ENCODE measurements around the gene ZNF410. TPM values are rescaled to one million over a fixed set of nuclear protein-coding genes. Genes with fewer than 3 reads are reported as not detected.

The ZNF410 gene
- total RNA-seq, 1 donor: 83.2 TPM

DNA sequence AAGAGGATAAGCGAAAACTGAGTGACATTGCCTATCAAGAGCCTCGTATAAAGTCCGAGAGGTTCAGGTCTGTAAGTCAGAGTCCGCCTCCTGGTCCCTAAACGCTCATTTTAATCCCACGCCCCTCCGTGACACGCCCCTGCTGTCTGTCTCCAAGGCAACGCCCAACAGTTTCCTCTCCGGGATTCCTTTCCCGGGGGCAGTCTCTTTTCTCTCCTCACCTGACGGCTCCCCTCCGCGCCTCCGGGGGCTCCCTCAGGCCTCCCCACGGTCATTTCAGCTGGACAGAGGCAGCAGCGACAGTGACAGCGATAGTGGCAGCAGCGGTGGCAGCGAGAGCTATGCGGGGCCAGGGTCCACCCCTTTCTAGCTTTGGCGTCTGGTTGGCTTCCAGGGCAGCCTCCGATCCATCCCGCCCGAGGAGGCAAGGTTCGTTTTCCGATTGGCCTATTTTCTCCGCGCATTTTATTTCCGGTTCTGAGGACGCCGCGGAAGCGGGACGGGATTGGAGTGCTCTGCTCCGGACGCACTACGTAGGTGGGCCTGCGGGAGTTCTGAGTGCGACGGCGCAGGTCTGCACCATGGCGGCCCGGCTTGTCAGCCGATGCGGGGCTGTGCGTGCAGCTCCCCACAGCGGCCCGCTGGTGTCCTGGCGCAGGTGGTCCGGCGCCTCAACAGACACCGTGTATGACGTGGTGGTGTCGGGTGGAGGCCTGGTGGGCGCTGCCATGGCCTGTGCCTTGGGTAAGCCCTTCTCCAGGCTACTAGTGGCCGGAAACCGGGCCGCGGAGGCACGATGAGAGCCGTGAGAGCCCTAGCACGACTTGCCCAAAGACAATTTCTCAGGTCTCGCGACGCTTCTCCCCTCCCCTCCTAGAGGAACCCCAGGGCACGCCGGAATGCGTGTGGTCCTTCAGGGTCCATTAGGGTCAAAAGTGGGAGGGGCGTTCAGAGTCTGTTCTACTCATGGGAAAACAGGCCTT lies 63.4 kb downstream of the ZNF410 start, which contains the start of the genes COQ6 and FAM161B:
TSS of gene COQ6 (plus strand) at position 551 of the 983 bp plus-strand sequence. CDS start at position 582, 31 bp downstream.
TSS of gene FAM161B (minus strand) at position 343 of the 983 bp plus-strand sequence. CDS start at position 275, 68 bp downstream.
- Histone ChIP-seq H3K36me3 (ENCODE audit: insufficient read depth, low read length) (peaks cover 4% of the 10 kb centered on the region), H3K9me3 (ENCODE audit: low read depth, low read length) (no peaks in the 10 kb centered on the region), H3K27me3 (ENCODE audit: insufficient read depth, low read length) (no peaks in the 10 kb centered on the region), H3K4me1 (ENCODE audit: insufficient read depth, low read length) (peaks cover 4% of the 10 kb centered on the region), H3K27ac (ENCODE audit: low read depth, low read length) (peak within 1 kb of the TSS; percentile 95), H3K79me2 (ENCODE audit: insufficient read depth, low read length) (peaks cover 19% of the 10 kb centered on the region), H3K4me3 (ENCODE audit: insufficient read depth, low read length) (peak within 1 kb of the TSS; percentile 100), H2AFZ (ENCODE audit: low read length) (peak within 1 kb of the TSS; percentile 99), H3K4me2 (ENCODE audit: insufficient read depth, low read length) (peak within 1 kb of the TSS; percentile 88), H4K20me1 (ENCODE audit: insufficient read depth, low read length) (no peaks in the 10 kb centered on the region)
- TF ChIP-seq, protein P1, sequence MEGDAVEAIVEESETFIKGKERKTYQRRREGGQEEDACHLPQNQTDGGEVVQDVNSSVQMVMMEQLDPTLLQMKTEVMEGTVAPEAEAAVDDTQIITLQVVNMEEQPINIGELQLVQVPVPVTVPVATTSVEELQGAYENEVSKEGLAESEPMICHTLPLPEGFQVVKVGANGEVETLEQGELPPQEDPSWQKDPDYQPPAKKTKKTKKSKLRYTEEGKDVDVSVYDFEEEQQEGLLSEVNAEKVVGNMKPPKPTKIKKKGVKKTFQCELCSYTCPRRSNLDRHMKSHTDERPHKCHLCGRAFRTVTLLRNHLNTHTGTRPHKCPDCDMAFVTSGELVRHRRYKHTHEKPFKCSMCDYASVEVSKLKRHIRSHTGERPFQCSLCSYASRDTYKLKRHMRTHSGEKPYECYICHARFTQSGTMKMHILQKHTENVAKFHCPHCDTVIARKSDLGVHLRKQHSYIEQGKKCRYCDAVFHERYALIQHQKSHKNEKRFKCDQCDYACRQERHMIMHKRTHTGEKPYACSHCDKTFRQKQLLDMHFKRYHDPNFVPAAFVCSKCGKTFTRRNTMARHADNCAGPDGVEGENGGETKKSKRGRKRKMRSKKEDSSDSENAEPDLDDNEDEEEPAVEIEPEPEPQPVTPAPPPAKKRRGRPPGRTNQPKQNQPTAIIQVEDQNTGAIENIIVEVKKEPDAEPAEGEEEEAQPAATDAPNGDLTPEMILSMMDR (IDR thresholded peaks at IDR 0.05; ENCODE audit: extremely low read depth, low read depth, low read length): no peak
- DNase-seq (ENCODE audit: insufficient read length, low spot score, missing footprints): peak; percentile 98

DNA sequence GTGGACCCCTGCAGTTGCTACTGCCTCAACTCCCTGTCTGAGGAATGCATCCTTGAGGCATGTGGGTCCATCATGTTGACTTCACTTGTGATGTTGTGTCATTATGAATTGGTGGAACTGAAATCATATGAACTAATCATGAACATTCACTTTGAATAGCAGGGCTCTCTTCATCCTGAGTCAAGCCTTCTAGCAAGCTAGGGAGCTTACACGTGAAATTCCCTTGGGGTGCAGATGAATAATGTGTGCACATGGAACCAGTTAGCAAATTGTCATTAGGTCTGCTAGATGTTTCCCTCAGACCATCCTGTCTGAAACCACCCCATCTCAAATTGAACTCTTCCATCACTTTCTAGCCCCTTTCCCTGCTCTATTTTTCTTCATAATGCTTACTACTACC lies 67.1 kb downstream of the ZNF410 start:
- Histone ChIP-seq H4K20me1 (ENCODE audit: insufficient read depth, low read length) (no peaks in the 10 kb centered on the region), H3K27ac (ENCODE audit: low read depth, low read length) (no peak overlapping the region), H3K9me3 (ENCODE audit: low read depth, low read length) (no peaks in the 10 kb centered on the region), H3K27me3 (ENCODE audit: insufficient read depth, low read length) (no peaks in the 10 kb centered on the region), H2AFZ (ENCODE audit: low read length) (no peak overlapping the region), H3K4me1 (ENCODE audit: insufficient read depth, low read length) (peaks cover 4% of the 10 kb centered on the region), H3K4me2 (ENCODE audit: insufficient read depth, low read length) (no peak overlapping the region), H3K4me3 (ENCODE audit: insufficient read depth, low read length) (no peak overlapping the region), H3K79me2 (ENCODE audit: insufficient read depth, low read length) (peaks cover 19% of the 10 kb centered on the region), H3K36me3 (ENCODE audit: insufficient read depth, low read length) (peaks cover 29% of the 10 kb centered on the region)
- DNase-seq (ENCODE audit: insufficient read length, low spot score, missing footprints): no peak
- TF ChIP-seq, protein P1 (IDR thresholded peaks at IDR 0.05; ENCODE audit: extremely low read depth, low read depth, low read length): no peak

DNA sequence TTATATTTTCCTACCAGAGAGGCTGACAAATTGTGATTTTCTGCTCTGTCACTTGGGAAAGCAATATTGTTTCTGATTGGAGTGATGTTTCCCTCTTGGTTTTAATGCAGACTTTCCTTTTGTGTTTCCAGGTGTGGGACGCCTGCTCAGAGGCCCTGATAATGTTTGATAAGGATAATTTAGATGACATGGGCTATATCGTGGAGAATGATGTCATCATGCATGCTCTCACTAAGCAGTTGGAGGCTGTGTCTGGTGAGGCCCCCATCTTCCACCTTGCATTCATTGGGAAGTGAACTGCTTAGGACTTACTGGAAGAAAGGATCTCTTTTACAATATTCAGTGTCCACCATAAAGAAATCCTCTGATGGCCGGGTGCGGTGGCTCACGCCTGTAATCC lies 69.0 kb downstream of the ZNF410 start:
- H3K27ac ChIP-seq (ENCODE audit: low read depth, low read length): no peak overlapping the region
- no peak overlapping the region for H3K4me2 ChIP-seq (ENCODE audit: insufficient read depth, low read length)
- H3K4me1 ChIP-seq (ENCODE audit: insufficient read depth, low read length): peaks cover 4% of the 10 kb centered on the region
- H3K4me3 ChIP-seq (ENCODE audit: insufficient read depth, low read length): no peak overlapping the region
- no peak for DNase-seq (ENCODE audit: insufficient read length, low spot score, missing footprints)
- TF ChIP-seq, protein P1 (IDR thresholded peaks at IDR 0.05; ENCODE audit: extremely low read depth, low read depth, low read length): no peak
- H4K20me1 ChIP-seq (ENCODE audit: insufficient read depth, low read length): no peaks in the 10 kb centered on the region
- H2AFZ ChIP-seq (ENCODE audit: low read length): no peak overlapping the region
- no peaks in the 10 kb centered on the region for H3K27me3 ChIP-seq (ENCODE audit: insufficient read depth, low read length)
- H3K36me3 ChIP-seq (ENCODE audit: insufficient read depth, low read length): peaks cover 47% of the 10 kb centered on the region
- H3K79me2 ChIP-seq (ENCODE audit: insufficient read depth, low read length): peaks cover 14% of the 10 kb centered on the region
- no peaks in the 10 kb centered on the region for H3K9me3 ChIP-seq (ENCODE audit: low read depth, low read length)

DNA sequence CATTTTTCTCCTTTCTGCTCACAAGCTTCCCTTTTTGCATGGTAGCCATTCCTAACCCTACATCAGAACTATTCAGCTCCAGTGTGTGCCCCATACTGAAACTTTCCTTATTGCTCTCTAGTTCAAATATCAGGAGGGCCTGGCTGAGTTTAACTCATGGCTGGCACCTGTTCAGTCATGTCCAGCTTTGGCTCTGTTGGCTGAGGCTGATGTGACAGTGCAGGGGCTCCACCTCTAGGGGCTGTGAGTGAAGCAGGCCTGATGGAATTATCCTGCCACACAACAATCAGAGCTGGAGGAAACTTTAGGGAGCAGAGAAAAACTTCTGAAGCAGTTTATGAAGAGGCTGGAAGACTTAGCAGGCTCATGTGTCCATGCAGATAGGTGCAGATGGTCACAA lies 71.9 kb downstream of the ZNF410 start:
- no peak for DNase-seq (ENCODE audit: insufficient read length, low spot score, missing footprints)
- TF ChIP-seq, protein P1 (IDR thresholded peaks at IDR 0.05; ENCODE audit: extremely low read depth, low read depth, low read length): no peak
- no peak overlapping the region for H3K27ac ChIP-seq (ENCODE audit: low read depth, low read length)
- H3K9me3 ChIP-seq (ENCODE audit: low read depth, low read length): no peaks in the 10 kb centered on the region
- no peaks in the 10 kb centered on the region for H3K27me3 ChIP-seq (ENCODE audit: insufficient read depth, low read length)
- H3K4me1 ChIP-seq (ENCODE audit: insufficient read depth, low read length): no peaks in the 10 kb centered on the region
- no peaks in the 10 kb centered on the region for H4K20me1 ChIP-seq (ENCODE audit: insufficient read depth, low read length)
- H2AFZ ChIP-seq (ENCODE audit: low read length): no peak overlapping the region
- no peaks in the 10 kb centered on the region for H3K79me2 ChIP-seq (ENCODE audit: insufficient read depth, low read length)
- H3K4me2 ChIP-seq (ENCODE audit: insufficient read depth, low read length): no peak overlapping the region
- peaks cover 71% of the 10 kb centered on the region for H3K36me3 ChIP-seq (ENCODE audit: insufficient read depth, low read length)
- no peak overlapping the region for H3K4me3 ChIP-seq (ENCODE audit: insufficient read depth, low read length)

Measured in osteoblast (primary cell).